Endothelial cell (in vitro differentiated cells): ENCODE results near the gene CD99L2. TPM values are rescaled to one million over a fixed set of nuclear protein-coding genes. Genes with fewer than 3 reads are reported as not detected.

Experiments used
- DNase-seq: peaks from one replicate; pipeline ENCODE4 v3.0.0; 2021; ENCODE audit warnings: low spot score
- H3K27ac Mint-ChIP-seq: one replicate; pipeline ENCODE4 v1.8.0; 2021; ENCODE audit warnings: mixed read lengths, inconsistent platforms; ENCODE audit not compliant: unreplicated experiment
- H3K27me3 Mint-ChIP-seq: one replicate; pipeline ENCODE4 v1.8.0; 2021; ENCODE audit warnings: mild to moderate bottlenecking, moderate library complexity, mixed read lengths, inconsistent platforms; ENCODE audit not compliant: unreplicated experiment
- H3K36me3 Mint-ChIP-seq: one replicate; pipeline ENCODE4 v1.8.0; 2021; ENCODE audit warnings: mild to moderate bottlenecking, low read depth, mixed read lengths, inconsistent platforms; ENCODE audit not compliant: unreplicated experiment
- H3K4me1 Mint-ChIP-seq: one replicate; pipeline ENCODE4 v1.8.0; 2021; ENCODE audit warnings: mild to moderate bottlenecking, mixed read lengths, inconsistent platforms; ENCODE audit not compliant: unreplicated experiment
- H3K4me3 Mint-ChIP-seq: one replicate; pipeline ENCODE4 v1.8.0; 2021; ENCODE audit warnings: mild to moderate bottlenecking, mixed read lengths, inconsistent platforms; ENCODE audit not compliant: unreplicated experiment
- H3K9me3 Mint-ChIP-seq: one replicate; pipeline ENCODE4 v1.8.0; 2021; ENCODE audit warnings: mixed read lengths, inconsistent platforms; ENCODE audit not compliant: unreplicated experiment
- CTCF ChIP-seq: fragments of 200-600 bp; sonication (generic); IDR thresholded peaks from one replicate; pipeline ENCODE4 v1.5.0; 2021; ENCODE audit warnings: antibody characterized with exemption; ENCODE audit not compliant: unreplicated experiment
- total RNA-seq: library from RNA; stranded (reverse); fragmentation: NEBNext Ultra II Directional; extraction: Animal tissue kit (Norgen Biotek cat#: 25700); gene quantifications from one replicate; pipeline ENCODE4 v1.2.1, GENCODE V29; 2021; ENCODE audit not compliant: unreplicated experiment

Gene CD99L2
- total RNA-seq, 1 donor from 2014 or later = 30.1 TPM

GRCh38 chrX:150899191-150899757, 806 bp upstream of the CD99L2 start:
- H3K36me3 Mint-ChIP-seq = peaks cover 3% of the 10 kb centered on the region
- peaks cover 2% of the 10 kb centered on the region for H3K27me3 Mint-ChIP-seq
- peaks cover 10% of the 10 kb centered on the region for H3K4me1 Mint-ChIP-seq
- TF ChIP-seq CTCF = no peak
- no peaks in the 10 kb centered on the region for H3K9me3 Mint-ChIP-seq
- DNase-seq = peak; percentile 22
- H3K27ac Mint-ChIP-seq = peak overlapping the region; percentile 77
- H3K4me3 Mint-ChIP-seq = peak overlapping the region; percentile 82

- peak; percentile 17 for DNase-seq
- Mint-ChIP-seq H3K27ac (no peak overlapping the region), H3K9me3 (no peaks in the 10 kb centered on the region), H3K27me3 (peaks cover 2% of the 10 kb centered on the region), H3K36me3 (peaks cover 3% of the 10 kb centered on the region), H3K4me3 (peak overlapping the region; percentile 86), H3K4me1 (peaks cover 5% of the 10 kb centered on the region)
- no peak for TF ChIP-seq CTCF
These were observed 797 bp downstream of the CD99L2 start for GRCh38 chrX:150897421-150898320.

GRCh38 chrX:150896632-150897031, 1.8 kb downstream of the CD99L2 start:
- Mint-ChIP-seq H3K9me3 (no peaks in the 10 kb centered on the region), H3K27me3 (peaks cover 2% of the 10 kb centered on the region), H3K36me3 (peaks cover 3% of the 10 kb centered on the region), H3K4me3 (peak overlapping the region; percentile 22), H3K4me1 (peaks cover 6% of the 10 kb centered on the region), H3K27ac (no peak overlapping the region)
- no peak for DNase-seq
- no peak for TF ChIP-seq CTCF

- Mint-ChIP-seq H3K4me3 (no peak overlapping the region), H3K27ac (no peak overlapping the region), H3K9me3 (no peaks in the 10 kb centered on the region), H3K36me3 (peaks cover 3% of the 10 kb centered on the region), H3K27me3 (peaks cover 2% of the 10 kb centered on the region), H3K4me1 (peaks cover 12% of the 10 kb centered on the region)
- DNase-seq = no peak
- no peak for TF ChIP-seq CTCF
These were observed 4.5 kb downstream of the CD99L2 start for GRCh38 chrX:150893936-150894335.

GRCh38 chrX:150889131-150889530, 9.3 kb downstream of the CD99L2 start:
- Mint-ChIP-seq H3K36me3 (no peaks in the 10 kb centered on the region), H3K9me3 (no peaks in the 10 kb centered on the region), H3K4me1 (peaks cover 6% of the 10 kb centered on the region), H3K27ac (no peak overlapping the region), H3K27me3 (peaks cover 2% of the 10 kb centered on the region), H3K4me3 (no peak overlapping the region)
- TF ChIP-seq CTCF = no peak
- no peak for DNase-seq
